ENCODE data around the gene RTRAF. TPM values are rescaled to one million over a fixed set of nuclear protein-coding genes. Genes with fewer than 3 reads are reported as not detected.
A peak's percentile ranks its signal among the peaks of the same experiment; 100 is the strongest.

The RTRAF gene
- total RNA-seq, 1 experiment from 2014 or later, result 282 TPM

- TF ChIP-seq, protein P1, sequence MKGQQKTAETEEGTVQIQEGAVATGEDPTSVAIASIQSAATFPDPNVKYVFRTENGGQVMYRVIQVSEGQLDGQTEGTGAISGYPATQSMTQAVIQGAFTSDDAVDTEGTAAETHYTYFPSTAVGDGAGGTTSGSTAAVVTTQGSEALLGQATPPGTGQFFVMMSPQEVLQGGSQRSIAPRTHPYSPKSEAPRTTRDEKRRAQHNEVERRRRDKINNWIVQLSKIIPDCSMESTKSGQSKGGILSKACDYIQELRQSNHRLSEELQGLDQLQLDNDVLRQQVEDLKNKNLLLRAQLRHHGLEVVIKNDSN (CRISPR knock-in tag; IDR thresholded peaks at IDR 0.05), result no peak
- TF ChIP-seq TP53 (CRISPR knock-in tag; IDR thresholded peaks at IDR 0.05) (no peak), ZNF232 (CRISPR knock-in tag; IDR thresholded peaks at IDR 0.05) (no peak)
Observed at GRCh38 chr14:52018970-52019369, 29.6 kb downstream of the RTRAF start (continued).

GRCh38 chr14:52020161-52020714 is 30.9 kb downstream of the RTRAF start:
- Mint-ChIP-seq H3K27ac (no peak overlapping the region), H3K9me3 (peaks cover 13% of the 10 kb centered on the region), H3K4me3 (no peak overlapping the region), H3K36me3 (no peaks in the 10 kb centered on the region; the same call in 1 of the 2 replicates), H3K4me1 (peaks cover 34% of the 10 kb centered on the region), H3K27me3 (ENCODE audit: low read depth) (no peaks in the 10 kb centered on the region; the same call in 1 of the 2 replicates)
- TF ChIP-seq MLX (CRISPR knock-in tag; IDR thresholded peaks at IDR 0.05) (no peak), SOX15 (CRISPR knock-in tag; IDR thresholded peaks at IDR 0.05) (no peak), HMGA2 (CRISPR knock-in tag; IDR thresholded peaks at IDR 0.05) (no peak), FOXP1 (CRISPR knock-in tag; IDR thresholded peaks at IDR 0.05; ENCODE audit: borderline replicate concordance) (no peak), TCF7 (CRISPR knock-in tag; IDR thresholded peaks at IDR 0.05; ENCODE audit: low read depth) (no peak), RORB (CRISPR knock-in tag; IDR thresholded peaks at IDR 0.05) (no peak), SMAD3 (CRISPR knock-in tag; IDR thresholded peaks at IDR 0.05; ENCODE audit: borderline replicate concordance) (no peak), ATF3 (CRISPR knock-in tag; conservative IDR thresholded peaks at IDR 0.05) (no peak)
- TF ChIP-seq, protein P2, sequence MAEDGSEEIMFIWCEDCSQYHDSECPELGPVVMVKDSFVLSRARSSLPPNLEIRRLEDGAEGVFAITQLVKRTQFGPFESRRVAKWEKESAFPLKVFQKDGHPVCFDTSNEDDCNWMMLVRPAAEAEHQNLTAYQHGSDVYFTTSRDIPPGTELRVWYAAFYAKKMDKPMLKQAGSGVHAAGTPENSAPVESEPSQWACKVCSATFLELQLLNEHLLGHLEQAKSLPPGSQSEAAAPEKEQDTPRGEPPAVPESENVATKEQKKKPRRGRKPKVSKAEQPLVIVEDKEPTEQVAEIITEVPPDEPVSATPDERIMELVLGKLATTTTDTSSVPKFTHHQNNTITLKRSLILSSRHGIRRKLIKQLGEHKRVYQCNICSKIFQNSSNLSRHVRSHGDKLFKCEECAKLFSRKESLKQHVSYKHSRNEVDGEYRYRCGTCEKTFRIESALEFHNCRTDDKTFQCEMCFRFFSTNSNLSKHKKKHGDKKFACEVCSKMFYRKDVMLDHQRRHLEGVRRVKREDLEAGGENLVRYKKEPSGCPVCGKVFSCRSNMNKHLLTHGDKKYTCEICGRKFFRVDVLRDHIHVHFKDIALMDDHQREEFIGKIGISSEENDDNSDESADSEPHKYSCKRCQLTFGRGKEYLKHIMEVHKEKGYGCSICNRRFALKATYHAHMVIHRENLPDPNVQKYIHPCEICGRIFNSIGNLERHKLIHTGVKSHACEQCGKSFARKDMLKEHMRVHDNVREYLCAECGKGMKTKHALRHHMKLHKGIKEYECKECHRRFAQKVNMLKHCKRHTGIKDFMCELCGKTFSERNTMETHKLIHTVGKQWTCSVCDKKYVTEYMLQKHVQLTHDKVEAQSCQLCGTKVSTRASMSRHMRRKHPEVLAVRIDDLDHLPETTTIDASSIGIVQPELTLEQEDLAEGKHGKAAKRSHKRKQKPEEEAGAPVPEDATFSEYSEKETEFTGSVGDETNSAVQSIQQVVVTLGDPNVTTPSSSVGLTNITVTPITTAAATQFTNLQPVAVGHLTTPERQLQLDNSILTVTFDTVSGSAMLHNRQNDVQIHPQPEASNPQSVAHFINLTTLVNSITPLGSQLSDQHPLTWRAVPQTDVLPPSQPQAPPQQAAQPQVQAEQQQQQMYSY (CRISPR knock-in tag; IDR thresholded peaks at IDR 0.05), result no peak
- POLR2A ChIA-PET, result no interaction called here
- CTCF ChIA-PET, result interaction anchor here (1.0 to 2.0 kb wide), 6 partner anchors 24 to 112 kb away, joined by 3 to 8 read pairs (median 5); partner anchors contain the start of gene NID2
- DNase-seq (ENCODE audit: low spot score) (no peak), ATAC-seq (no peak)

- peaks cover 30% of the 10 kb centered on the region for H3K4me1 Mint-ChIP-seq
- peaks cover 13% of the 10 kb centered on the region for H3K9me3 Mint-ChIP-seq
- no peaks in the 10 kb centered on the region; the same call in 1 of the 2 replicates for H3K36me3 Mint-ChIP-seq
- no peak for DNase-seq (ENCODE audit: low spot score)
- ChIA-PET CTCF (interaction anchor here (0.7 to 2.0 kb wide), 7 partner anchors 23 to 252 kb away, joined by 3 to 8 read pairs (median 5); partner anchors contain the start of gene NID2), POLR2A (interaction anchor here (0.6 kb wide), 2 partner anchors 8 to 599 kb away, joined by 3 read pairs; no protein-coding TSS in a partner anchor)
- H3K27me3 Mint-ChIP-seq (ENCODE audit: low read depth), result no peaks in the 10 kb centered on the region; the same call in 1 of the 2 replicates
- peak overlapping the region; percentile 22; the same call in 1 of the 2 replicates for H3K27ac Mint-ChIP-seq
- peak; percentile 81 for ATAC-seq
- H3K4me3 Mint-ChIP-seq, result no peak overlapping the region
- TF ChIP-seq CDX4 (CRISPR knock-in tag; IDR thresholded peaks at IDR 0.05; ENCODE audit: borderline replicate concordance) (no peak), STAT6 (CRISPR knock-in tag; conservative IDR thresholded peaks at IDR 0.05; ENCODE audit: low read depth) (no peak), ESRRA (CRISPR knock-in tag; IDR thresholded peaks at IDR 0.05; ENCODE audit: borderline replicate concordance) (no peak), ETV6 (CRISPR knock-in tag; IDR thresholded peaks at IDR 0.05) (no peak), ZNF671 (CRISPR knock-in tag; IDR thresholded peaks at IDR 0.05) (no peak)
- TF ChIP-seq, protein P3, sequence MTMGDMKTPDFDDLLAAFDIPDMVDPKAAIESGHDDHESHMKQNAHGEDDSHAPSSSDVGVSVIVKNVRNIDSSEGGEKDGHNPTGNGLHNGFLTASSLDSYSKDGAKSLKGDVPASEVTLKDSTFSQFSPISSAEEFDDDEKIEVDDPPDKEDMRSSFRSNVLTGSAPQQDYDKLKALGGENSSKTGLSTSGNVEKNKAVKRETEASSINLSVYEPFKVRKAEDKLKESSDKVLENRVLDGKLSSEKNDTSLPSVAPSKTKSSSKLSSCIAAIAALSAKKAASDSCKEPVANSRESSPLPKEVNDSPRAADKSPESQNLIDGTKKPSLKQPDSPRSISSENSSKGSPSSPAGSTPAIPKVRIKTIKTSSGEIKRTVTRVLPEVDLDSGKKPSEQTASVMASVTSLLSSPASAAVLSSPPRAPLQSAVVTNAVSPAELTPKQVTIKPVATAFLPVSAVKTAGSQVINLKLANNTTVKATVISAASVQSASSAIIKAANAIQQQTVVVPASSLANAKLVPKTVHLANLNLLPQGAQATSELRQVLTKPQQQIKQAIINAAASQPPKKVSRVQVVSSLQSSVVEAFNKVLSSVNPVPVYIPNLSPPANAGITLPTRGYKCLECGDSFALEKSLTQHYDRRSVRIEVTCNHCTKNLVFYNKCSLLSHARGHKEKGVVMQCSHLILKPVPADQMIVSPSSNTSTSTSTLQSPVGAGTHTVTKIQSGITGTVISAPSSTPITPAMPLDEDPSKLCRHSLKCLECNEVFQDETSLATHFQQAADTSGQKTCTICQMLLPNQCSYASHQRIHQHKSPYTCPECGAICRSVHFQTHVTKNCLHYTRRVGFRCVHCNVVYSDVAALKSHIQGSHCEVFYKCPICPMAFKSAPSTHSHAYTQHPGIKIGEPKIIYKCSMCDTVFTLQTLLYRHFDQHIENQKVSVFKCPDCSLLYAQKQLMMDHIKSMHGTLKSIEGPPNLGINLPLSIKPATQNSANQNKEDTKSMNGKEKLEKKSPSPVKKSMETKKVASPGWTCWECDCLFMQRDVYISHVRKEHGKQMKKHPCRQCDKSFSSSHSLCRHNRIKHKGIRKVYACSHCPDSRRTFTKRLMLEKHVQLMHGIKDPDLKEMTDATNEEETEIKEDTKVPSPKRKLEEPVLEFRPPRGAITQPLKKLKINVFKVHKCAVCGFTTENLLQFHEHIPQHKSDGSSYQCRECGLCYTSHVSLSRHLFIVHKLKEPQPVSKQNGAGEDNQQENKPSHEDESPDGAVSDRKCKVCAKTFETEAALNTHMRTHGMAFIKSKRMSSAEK (CRISPR knock-in tag; IDR thresholded peaks at IDR 0.05; ENCODE audit: borderline replicate concordance), result no peak
Observed at GRCh38 chr14:52020866-52021717, 31.7 kb downstream of the RTRAF start.

All from WTC11 (cell line).